GM20000 (cell line): ENCODE data around the gene HOXD10.

ENCODE experiments used
- DNase-seq: peaks from one replicate; pipeline ENCODE4 v3.0.0; 2012; ENCODE audit warnings: low spot score
- CTCF ChIP-seq: IDR thresholded peaks from 2 replicates; pipeline ENCODE4 v1.5.1; 2012; ENCODE audit warnings: mild to moderate bottlenecking, control low read depth; ENCODE audit errors: extremely low read depth, missing control alignments

The HOXD10 gene

DNA sequence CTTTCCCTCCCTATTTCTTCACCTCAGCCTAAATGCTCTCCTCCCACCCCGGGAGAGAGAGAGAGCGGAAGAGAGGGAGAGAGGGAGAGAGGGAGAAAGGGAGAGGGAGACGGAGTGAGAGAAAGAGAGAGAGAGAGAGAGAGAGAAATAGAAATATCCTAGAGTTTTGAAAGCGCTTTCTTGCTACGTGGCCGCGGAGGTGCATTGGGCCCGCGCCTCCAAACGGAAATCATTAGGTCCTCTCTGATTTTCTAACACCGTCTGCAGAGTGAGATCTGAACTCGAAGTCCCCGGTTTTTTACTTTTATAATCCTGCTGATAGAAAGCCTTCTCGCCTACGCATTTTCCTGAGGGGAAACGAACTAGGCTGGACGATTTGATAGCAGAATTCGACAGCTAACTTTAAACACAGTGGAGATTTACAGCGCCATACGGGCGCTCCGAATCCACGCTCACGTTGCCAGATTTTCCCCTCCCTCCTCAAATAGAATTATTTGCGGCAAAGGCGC is 31.9 kb upstream of the HOXD10 start:
- no peak for TF ChIP-seq CTCF
- no peak for DNase-seq

- DNase-seq, result no peak
- TF ChIP-seq CTCF, result no peak
Measured at GRCh38 chr2:176085120-176085788, 31.3 kb upstream of the HOXD10 start.

- peak; percentile 21 for TF ChIP-seq CTCF
- DNase-seq, result no peak
Measured at GRCh38 chr2:176085861-176086771, 30.5 kb upstream of the HOXD10 start.

DNA sequence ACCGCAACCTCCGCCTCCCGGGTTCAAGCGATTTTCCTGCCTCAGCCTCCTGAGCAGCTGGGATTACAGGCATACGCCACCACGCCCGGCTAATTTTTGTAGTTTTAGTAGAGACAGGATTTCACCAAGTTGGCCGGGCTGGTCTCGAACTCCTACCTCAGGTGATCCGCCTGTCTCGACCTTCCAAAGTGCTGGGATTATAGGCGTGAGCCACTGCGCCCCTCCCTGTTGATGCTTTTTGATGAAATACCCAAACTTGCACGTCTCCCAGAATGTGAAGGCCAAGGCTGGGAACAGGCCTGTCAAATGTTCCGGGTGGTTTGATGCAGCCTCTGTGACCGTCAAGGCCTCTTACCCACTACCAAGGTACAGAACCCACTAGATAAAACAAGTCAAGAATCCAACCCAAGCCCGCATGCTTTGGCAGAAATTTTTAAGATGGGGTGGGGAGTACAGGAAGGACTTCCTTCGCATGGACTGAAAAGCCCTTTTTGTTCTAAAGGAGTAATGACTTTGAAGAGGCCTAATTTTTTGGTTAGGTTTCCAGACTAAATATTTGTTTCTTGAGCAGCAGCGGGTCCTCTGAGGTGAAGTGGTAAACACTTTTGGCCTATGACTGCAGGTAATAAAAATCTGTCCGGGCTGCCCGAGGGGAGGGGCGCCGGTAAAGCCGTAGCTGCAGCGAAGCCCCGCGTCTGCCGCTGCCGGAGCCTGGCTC is 29.1 kb upstream of the HOXD10 start:
- no peak for DNase-seq
- TF ChIP-seq CTCF, result no peak

DNA sequence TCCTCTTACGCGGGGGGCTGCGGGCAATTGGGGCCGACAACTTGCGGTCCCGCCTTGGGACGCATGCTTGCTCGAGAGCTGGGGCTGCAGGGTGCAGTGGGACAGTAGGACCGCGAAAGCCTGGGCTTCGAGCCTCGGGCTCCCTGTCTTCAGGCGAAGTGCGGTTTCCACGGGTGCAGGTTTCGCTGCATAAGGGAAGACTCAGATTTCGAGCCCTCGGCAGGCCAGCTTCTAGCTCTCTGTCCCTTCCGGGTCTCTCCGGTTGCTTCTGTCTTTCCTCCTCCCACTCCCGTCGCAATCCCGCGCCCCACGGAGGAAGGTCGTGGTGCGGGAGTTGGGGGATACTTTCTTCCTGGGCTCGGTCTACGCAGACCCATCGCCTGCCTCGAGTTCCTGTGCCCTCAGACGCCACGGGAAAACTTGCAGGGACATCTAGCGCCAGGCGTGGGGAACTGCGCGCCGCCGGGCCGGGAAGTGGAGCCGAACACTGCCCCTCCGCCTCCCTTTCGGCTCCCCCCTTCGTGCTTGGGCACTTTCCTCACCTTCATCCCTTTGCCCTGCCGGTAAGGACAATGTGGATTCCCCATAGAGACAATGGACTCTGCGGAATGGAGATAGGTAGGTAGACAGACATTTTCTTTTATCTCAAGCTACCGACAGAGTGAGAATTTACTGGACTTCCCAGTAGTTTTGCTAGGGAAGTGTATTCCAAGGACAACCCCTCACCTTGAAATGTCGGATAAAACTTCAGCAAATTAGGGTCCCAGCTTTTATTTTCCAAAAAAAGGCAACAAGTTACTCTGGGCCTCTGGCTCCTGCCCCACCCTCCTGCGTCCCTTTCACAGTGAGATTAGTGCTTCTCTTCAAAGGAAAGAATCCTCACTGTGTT is 28.3 kb upstream of the HOXD10 start:
- DNase-seq, result no peak
- peak; percentile 37 for TF ChIP-seq CTCF

GRCh38 chr2:176088937-176089842 is 27.4 kb upstream of the HOXD10 start:
- no peak for DNase-seq
- no peak for TF ChIP-seq CTCF
